ENCODE data around the gene DUS3L.

The DUS3L gene

DNA sequence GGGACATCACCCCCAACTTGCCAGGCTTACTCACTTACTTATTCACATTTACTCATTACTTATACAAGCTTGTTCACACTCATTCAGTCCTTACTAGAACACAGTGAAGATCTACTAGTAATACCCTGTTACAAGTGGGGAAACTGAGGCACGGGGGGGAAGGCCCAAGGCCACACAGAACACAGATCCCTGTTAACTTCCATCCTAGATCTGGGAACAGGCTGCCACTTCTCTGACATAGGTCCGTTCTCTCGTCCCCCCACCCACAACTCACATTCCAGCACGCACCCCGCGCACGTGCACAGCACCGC lies 12.4 kb upstream of the DUS3L start:
- no peak for TF ChIP-seq ZNF70 (CRISPR knock-in tag; IDR thresholded peaks at IDR 0.05)
- TF ChIP-seq, protein P1, sequence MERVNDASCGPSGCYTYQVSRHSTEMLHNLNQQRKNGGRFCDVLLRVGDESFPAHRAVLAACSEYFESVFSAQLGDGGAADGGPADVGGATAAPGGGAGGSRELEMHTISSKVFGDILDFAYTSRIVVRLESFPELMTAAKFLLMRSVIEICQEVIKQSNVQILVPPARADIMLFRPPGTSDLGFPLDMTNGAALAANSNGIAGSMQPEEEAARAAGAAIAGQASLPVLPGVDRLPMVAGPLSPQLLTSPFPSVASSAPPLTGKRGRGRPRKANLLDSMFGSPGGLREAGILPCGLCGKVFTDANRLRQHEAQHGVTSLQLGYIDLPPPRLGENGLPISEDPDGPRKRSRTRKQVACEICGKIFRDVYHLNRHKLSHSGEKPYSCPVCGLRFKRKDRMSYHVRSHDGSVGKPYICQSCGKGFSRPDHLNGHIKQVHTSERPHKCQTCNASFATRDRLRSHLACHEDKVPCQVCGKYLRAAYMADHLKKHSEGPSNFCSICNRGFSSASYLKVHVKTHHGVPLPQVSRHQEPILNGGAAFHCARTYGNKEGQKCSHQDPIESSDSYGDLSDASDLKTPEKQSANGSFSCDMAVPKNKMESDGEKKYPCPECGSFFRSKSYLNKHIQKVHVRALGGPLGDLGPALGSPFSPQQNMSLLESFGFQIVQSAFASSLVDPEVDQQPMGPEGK (CRISPR knock-in tag; IDR thresholded peaks at IDR 0.05; ENCODE audit: borderline replicate concordance), result no peak
- TF ChIP-seq ZNF565 (CRISPR knock-in tag; conservative IDR thresholded peaks at IDR 0.05; ENCODE audit: low read depth), result no peak
- TF ChIP-seq ZFP3 (CRISPR knock-in tag; IDR thresholded peaks at IDR 0.05), result no peak
- TF ChIP-seq CSRNP3 (CRISPR knock-in tag; IDR thresholded peaks at IDR 0.05), result no peak
- TF ChIP-seq, protein P2, sequence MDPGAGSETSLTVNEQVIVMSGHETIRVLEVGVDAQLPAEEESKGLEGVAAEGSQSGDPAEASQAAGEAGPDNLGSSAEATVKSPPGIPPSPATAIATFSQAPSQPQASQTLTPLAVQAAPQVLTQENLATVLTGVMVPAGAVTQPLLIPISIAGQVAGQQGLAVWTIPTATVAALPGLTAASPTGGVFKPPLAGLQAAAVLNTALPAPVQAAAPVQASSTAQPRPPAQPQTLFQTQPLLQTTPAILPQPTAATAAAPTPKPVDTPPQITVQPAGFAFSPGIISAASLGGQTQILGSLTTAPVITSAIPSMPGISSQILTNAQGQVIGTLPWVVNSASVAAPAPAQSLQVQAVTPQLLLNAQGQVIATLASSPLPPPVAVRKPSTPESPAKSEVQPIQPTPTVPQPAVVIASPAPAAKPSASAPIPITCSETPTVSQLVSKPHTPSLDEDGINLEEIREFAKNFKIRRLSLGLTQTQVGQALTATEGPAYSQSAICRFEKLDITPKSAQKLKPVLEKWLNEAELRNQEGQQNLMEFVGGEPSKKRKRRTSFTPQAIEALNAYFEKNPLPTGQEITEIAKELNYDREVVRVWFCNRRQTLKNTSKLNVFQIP (CRISPR knock-in tag; IDR thresholded peaks at IDR 0.05; ENCODE audit: borderline replicate concordance, low read depth), result no peak
- TF ChIP-seq RARB (CRISPR knock-in tag; IDR thresholded peaks at IDR 0.05), result no peak
- no peak for TF ChIP-seq BACH2 (CRISPR knock-in tag; IDR thresholded peaks at IDR 0.05; ENCODE audit: borderline replicate concordance)
- TF ChIP-seq ZNF8 (CRISPR knock-in tag; IDR thresholded peaks at IDR 0.05), result no peak
- TF ChIP-seq OSR1 (CRISPR knock-in tag; IDR thresholded peaks at IDR 0.05), result no peak
- no peak for TF ChIP-seq ARNTL (CRISPR knock-in tag; IDR thresholded peaks at IDR 0.05; ENCODE audit: borderline replicate concordance, low read depth)
- no peak for TF ChIP-seq TOX (CRISPR knock-in tag; IDR thresholded peaks at IDR 0.05; ENCODE audit: borderline replicate concordance)
- TF ChIP-seq PPARA (CRISPR knock-in tag; IDR thresholded peaks at IDR 0.05; ENCODE audit: borderline replicate concordance), result no peak
- ATAC-seq, result no peak

- ATAC-seq, result no peak
- TF ChIP-seq PPARA (CRISPR knock-in tag; IDR thresholded peaks at IDR 0.05; ENCODE audit: borderline replicate concordance) (no peak), TSHZ2 (CRISPR knock-in tag; IDR thresholded peaks at IDR 0.05) (no peak), ZNF8 (CRISPR knock-in tag; IDR thresholded peaks at IDR 0.05) (no peak)
Measured at GRCh38 chr19:5801796-5802619, 11.0 kb upstream of the DUS3L start.

GRCh38 chr19:5800361-5801270 lies 9.7 kb upstream of the DUS3L start:
- no peak for ATAC-seq
- no peak for TF ChIP-seq ISL1 (CRISPR knock-in tag; IDR thresholded peaks at IDR 0.05)
- TF ChIP-seq, protein P3, sequence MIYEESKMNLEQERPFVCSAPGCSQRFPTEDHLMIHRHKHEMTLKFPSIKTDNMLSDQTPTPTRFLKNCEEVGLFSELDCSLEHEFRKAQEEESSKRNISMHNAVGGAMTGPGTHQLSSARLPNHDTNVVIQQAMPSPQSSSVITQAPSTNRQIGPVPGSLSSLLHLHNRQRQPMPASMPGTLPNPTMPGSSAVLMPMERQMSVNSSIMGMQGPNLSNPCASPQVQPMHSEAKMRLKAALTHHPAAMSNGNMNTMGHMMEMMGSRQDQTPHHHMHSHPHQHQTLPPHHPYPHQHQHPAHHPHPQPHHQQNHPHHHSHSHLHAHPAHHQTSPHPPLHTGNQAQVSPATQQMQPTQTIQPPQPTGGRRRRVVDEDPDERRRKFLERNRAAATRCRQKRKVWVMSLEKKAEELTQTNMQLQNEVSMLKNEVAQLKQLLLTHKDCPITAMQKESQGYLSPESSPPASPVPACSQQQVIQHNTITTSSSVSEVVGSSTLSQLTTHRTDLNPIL (CRISPR knock-in tag; IDR thresholded peaks at IDR 0.05; ENCODE audit: low read depth), result no peak
- TF ChIP-seq ARNTL (CRISPR knock-in tag; IDR thresholded peaks at IDR 0.05; ENCODE audit: borderline replicate concordance, low read depth), result no peak
- no peak for TF ChIP-seq ESRRG (CRISPR knock-in tag; IDR thresholded peaks at IDR 0.05)
- no peak for TF ChIP-seq TCF4 (CRISPR knock-in tag; IDR thresholded peaks at IDR 0.05; ENCODE audit: borderline replicate concordance)
- TF ChIP-seq CSDC2 (CRISPR knock-in tag; IDR thresholded peaks at IDR 0.05), result no peak
- TF ChIP-seq ZNF8 (CRISPR knock-in tag; IDR thresholded peaks at IDR 0.05), result no peak
- no peak for TF ChIP-seq ZNF70 (CRISPR knock-in tag; IDR thresholded peaks at IDR 0.05)
- TF ChIP-seq ZFP30 (CRISPR knock-in tag; IDR thresholded peaks at IDR 0.05), result no peak
